ENCODE measurements around the gene FRS3. TPM values are rescaled to one million over a fixed set of nuclear protein-coding genes. Genes with fewer than 3 reads are reported as not detected.

The FRS3 gene
- total RNA-seq, 1 donor from 2014 or later, result 3.1 TPM

DNA sequence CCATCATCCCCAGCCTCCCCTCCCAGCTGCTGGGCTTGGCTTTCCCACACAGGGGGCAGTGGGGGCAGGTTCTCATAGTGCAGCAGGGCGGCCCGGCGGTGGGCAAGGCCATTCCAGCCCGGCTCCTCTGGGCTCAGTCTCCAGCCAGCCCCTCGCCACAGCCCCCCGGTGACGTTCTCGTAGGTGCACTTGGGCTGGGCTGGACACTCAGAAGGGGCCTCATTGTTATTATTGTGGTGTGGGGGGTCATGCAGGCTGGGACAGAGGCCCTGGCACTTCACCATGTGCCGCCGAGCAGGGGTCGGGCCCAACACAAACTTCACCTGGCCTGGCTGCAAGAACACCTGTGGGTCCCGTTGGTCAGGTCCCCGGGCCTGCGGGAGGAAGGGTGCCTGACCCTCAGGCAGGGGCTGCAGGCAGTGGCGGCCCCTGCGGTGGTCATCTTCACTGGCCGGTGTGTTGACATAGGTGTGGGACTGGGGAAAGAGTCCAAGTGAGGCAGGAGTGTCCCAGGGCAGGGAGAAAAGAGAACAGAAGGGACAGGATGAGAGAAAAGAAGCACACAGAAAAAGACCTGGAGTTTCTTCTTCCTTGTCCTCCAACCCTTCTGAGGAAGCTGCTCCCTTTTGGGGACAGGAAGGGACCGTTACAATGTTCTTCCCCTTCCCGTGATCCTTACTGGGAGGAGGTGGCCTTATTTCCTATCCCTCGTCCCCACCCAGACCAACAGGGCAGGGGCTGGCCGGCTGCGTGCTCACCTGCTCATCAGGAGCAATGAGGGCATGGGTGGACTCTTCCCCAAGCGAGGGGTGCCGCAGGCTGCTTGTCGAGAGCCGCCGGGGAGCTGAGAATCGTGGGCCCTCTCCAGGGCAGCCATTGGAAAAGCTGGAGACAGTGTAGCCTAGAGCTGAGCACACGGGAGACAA is 8.4 kb downstream of the FRS3 start:
- no peaks in the 10 kb centered on the region for H3K27me3 ChIP-seq (ENCODE audit: insufficient read depth, low read length)
- no peaks in the 10 kb centered on the region for H3K9me3 ChIP-seq (ENCODE audit: insufficient read depth, low read depth, low read length)
- Mint-ChIP-seq H3K27me3 (ENCODE audit: low read depth, unreplicated experiment) (no peaks in the 10 kb centered on the region), H3K36me3 (ENCODE audit: low read depth, unreplicated experiment) (peaks cover 19% of the 10 kb centered on the region), H3K9me3 (ENCODE audit: unreplicated experiment) (no peaks in the 10 kb centered on the region), H3K4me1 (ENCODE audit: low read depth, unreplicated experiment) (peaks cover 20% of the 10 kb centered on the region), H3K27ac (ENCODE audit: unreplicated experiment) (no peak overlapping the region), H3K4me3 (ENCODE audit: unreplicated experiment) (no peak overlapping the region)
- no peak overlapping the region for H3K27ac ChIP-seq (ENCODE audit: low read depth, low read length)
- TF ChIP-seq, protein P1, sequence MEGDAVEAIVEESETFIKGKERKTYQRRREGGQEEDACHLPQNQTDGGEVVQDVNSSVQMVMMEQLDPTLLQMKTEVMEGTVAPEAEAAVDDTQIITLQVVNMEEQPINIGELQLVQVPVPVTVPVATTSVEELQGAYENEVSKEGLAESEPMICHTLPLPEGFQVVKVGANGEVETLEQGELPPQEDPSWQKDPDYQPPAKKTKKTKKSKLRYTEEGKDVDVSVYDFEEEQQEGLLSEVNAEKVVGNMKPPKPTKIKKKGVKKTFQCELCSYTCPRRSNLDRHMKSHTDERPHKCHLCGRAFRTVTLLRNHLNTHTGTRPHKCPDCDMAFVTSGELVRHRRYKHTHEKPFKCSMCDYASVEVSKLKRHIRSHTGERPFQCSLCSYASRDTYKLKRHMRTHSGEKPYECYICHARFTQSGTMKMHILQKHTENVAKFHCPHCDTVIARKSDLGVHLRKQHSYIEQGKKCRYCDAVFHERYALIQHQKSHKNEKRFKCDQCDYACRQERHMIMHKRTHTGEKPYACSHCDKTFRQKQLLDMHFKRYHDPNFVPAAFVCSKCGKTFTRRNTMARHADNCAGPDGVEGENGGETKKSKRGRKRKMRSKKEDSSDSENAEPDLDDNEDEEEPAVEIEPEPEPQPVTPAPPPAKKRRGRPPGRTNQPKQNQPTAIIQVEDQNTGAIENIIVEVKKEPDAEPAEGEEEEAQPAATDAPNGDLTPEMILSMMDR (IDR thresholded peaks at IDR 0.05; ENCODE audit: insufficient read depth, low read depth, low read length), result no peak
- TF ChIP-seq EZH2 (IDR thresholded peaks at IDR 0.05; ENCODE audit: insufficient read depth, low read length), result no peak
- FAIRE-seq, result no peak
- no peak overlapping the region for H3K4me3 ChIP-seq (ENCODE audit: insufficient read depth, low read depth, low read length)
- H2AFZ ChIP-seq (ENCODE audit: low read depth, low read length), result no peak overlapping the region
- no peak for DNase-seq (ENCODE audit: low read depth)
- H3K4me1 ChIP-seq (ENCODE audit: insufficient read depth, low read length), result peaks cover 8% of the 10 kb centered on the region
- no peaks in the 10 kb centered on the region for H4K20me1 ChIP-seq (ENCODE audit: insufficient read depth, low read length)
- H3K36me3 ChIP-seq (ENCODE audit: insufficient read depth, low read length), result peaks cover 4% of the 10 kb centered on the region
- H3K9ac ChIP-seq (ENCODE audit: low read length), result no peak overlapping the region
- H3K4me2 ChIP-seq (ENCODE audit: low read length), result no peak overlapping the region
- no peaks in the 10 kb centered on the region for H3K79me2 ChIP-seq (ENCODE audit: insufficient read depth, low read length)

DNA sequence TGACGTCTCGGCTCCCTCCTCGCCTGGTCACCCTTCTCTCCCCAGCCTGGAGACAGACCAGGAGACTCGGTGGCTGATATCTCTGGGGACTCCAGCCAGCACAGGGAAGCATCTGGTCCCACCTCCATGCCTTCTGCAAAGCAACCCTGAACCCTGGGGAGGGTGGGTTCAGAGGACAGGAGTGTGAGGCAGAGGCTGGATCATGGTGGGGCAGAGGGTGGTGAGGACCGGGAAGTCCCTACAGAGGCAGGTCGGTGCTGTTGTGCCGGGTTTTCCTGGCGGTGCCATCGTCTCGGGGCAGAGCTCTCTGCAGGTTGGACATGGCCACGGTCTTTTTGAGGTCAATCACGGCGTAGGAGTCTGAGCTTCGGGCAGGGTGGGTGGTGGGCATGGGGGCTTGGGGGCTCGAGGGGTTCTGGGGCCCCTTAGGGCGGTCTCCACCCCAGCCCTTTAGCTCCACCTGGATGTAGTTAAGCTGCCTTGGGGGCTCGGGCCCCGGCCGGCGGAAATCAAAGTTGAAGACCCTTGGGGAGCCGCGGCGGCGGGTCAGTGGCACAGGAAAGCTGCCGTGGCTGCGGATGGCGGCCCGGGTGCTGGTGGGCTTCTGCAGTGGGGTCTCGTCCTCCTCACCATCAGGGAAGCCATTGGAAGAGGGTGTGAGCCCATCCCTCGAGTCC is 9.2 kb downstream of the FRS3 start:
- no peak overlapping the region for H3K27ac ChIP-seq (ENCODE audit: low read depth, low read length)
- Mint-ChIP-seq H3K27ac (ENCODE audit: unreplicated experiment) (no peak overlapping the region), H3K9me3 (ENCODE audit: unreplicated experiment) (no peaks in the 10 kb centered on the region), H3K36me3 (ENCODE audit: low read depth, unreplicated experiment) (peaks cover 19% of the 10 kb centered on the region), H3K4me3 (ENCODE audit: unreplicated experiment) (no peak overlapping the region), H3K4me1 (ENCODE audit: low read depth, unreplicated experiment) (peaks cover 18% of the 10 kb centered on the region), H3K27me3 (ENCODE audit: low read depth, unreplicated experiment) (no peaks in the 10 kb centered on the region)
- FAIRE-seq (no peak), DNase-seq (ENCODE audit: low read depth) (no peak)
- H3K9ac ChIP-seq (ENCODE audit: low read length), result no peak overlapping the region
- H3K79me2 ChIP-seq (ENCODE audit: insufficient read depth, low read length), result no peaks in the 10 kb centered on the region
- no peak overlapping the region for H3K4me3 ChIP-seq (ENCODE audit: insufficient read depth, low read depth, low read length)
- peaks cover 8% of the 10 kb centered on the region for H3K4me1 ChIP-seq (ENCODE audit: insufficient read depth, low read length)
- TF ChIP-seq, protein P1 (IDR thresholded peaks at IDR 0.05; ENCODE audit: insufficient read depth, low read depth, low read length), result no peak
- H3K9me3 ChIP-seq (ENCODE audit: insufficient read depth, low read depth, low read length), result no peaks in the 10 kb centered on the region
- no peaks in the 10 kb centered on the region for H3K27me3 ChIP-seq (ENCODE audit: insufficient read depth, low read length)
- no peak overlapping the region for H3K4me2 ChIP-seq (ENCODE audit: low read length)
- H3K36me3 ChIP-seq (ENCODE audit: insufficient read depth, low read length), result peaks cover 2% of the 10 kb centered on the region
- H2AFZ ChIP-seq (ENCODE audit: low read depth, low read length), result no peak overlapping the region
- H4K20me1 ChIP-seq (ENCODE audit: insufficient read depth, low read length), result no peaks in the 10 kb centered on the region
